ENCODE data around the gene ATP2C2. TPM values are rescaled to one million over a fixed set of nuclear protein-coding genes. Genes with fewer than 3 reads are reported as not detected.

Gene ATP2C2
- total and polyA plus RNA-seq, 2 experiments from 2014 or later, result 0.53 TPM; not detected in 1

DNA sequence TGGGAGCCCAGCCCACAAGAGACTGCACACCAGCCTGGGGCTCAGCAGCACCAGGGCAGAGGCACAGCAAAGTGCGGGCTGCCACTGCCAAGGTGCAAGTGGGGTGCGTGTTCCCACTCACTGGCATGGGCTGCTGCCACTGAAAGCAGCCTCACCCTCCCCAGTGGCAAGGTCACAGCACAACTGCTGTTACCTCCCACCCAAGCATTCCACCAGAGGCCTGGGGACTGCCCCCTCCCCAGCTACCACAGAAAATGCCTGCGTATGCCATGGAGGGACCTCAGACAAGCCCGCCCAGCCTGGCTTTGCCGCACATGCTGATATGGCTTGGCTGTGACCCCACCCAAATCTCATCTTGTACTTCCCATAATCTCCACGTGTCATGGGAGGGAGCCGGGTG lies 103.0 kb downstream of the ATP2C2 start:
- no peaks in the 10 kb centered on the region for H3K27me3 ChIP-seq
- no peaks in the 10 kb centered on the region for H3K9me3 ChIP-seq (ENCODE audit: low read depth)
- no peaks in the 10 kb centered on the region for H3K4me1 ChIP-seq (ENCODE audit: low read depth)
- H3K27ac ChIP-seq, result no peak overlapping the region
- no peak for DNase-seq (ENCODE audit: low read depth in 1 of 2, low spot score in 1 of 2)
- TF ChIP-seq CTCF (IDR thresholded peaks at IDR 0.05; ENCODE audit: low read depth, low read length), result no peak
- H3K36me3 ChIP-seq, result no peaks in the 10 kb centered on the region
- no peak overlapping the region for H3K4me3 ChIP-seq

GRCh38 chr16:84471966-84472365 lies 103.6 kb downstream of the ATP2C2 start:
- Histone ChIP-seq H3K4me3 (no peak overlapping the region), H3K27ac (no peak overlapping the region), H3K4me1 (ENCODE audit: low read depth) (no peaks in the 10 kb centered on the region), H3K9me3 (ENCODE audit: low read depth) (no peaks in the 10 kb centered on the region), H3K36me3 (no peaks in the 10 kb centered on the region), H3K27me3 (no peaks in the 10 kb centered on the region)
- no peak for TF ChIP-seq CTCF (IDR thresholded peaks at IDR 0.05; ENCODE audit: low read depth, low read length)
- no peak for DNase-seq (ENCODE audit: low read depth in 1 of 2, low spot score in 1 of 2)

- no peaks in the 10 kb centered on the region for H3K27me3 ChIP-seq
- no peak for TF ChIP-seq CTCF (IDR thresholded peaks at IDR 0.05; ENCODE audit: low read depth, low read length)
- H3K9me3 ChIP-seq (ENCODE audit: low read depth), result no peaks in the 10 kb centered on the region
- no peaks in the 10 kb centered on the region for H3K4me1 ChIP-seq (ENCODE audit: low read depth)
- no peak overlapping the region for H3K4me3 ChIP-seq
- DNase-seq (ENCODE audit: low read depth in 1 of 2, low spot score in 1 of 2), result no peak
- H3K36me3 ChIP-seq, result no peaks in the 10 kb centered on the region
- no peak overlapping the region for H3K27ac ChIP-seq
These were observed 107.4 kb downstream of the ATP2C2 start for GRCh38 chr16:84475643-84476240.

- H3K9me3 ChIP-seq (ENCODE audit: low read depth), result no peaks in the 10 kb centered on the region
- no peak for TF ChIP-seq CTCF (IDR thresholded peaks at IDR 0.05; ENCODE audit: low read depth, low read length)
- H3K36me3 ChIP-seq, result no peaks in the 10 kb centered on the region
- DNase-seq (ENCODE audit: low read depth in 1 of 2, low spot score in 1 of 2), result no peak
- no peaks in the 10 kb centered on the region for H3K4me1 ChIP-seq (ENCODE audit: low read depth)
- no peaks in the 10 kb centered on the region for H3K27me3 ChIP-seq
- H3K27ac ChIP-seq, result no peak overlapping the region
- no peak overlapping the region for H3K4me3 ChIP-seq
These were observed 108.1 kb downstream of the ATP2C2 start for GRCh38 chr16:84476401-84476800.

GRCh38 chr16:84477661-84478060 lies 109.3 kb downstream of the ATP2C2 start:
- TF ChIP-seq CTCF (IDR thresholded peaks at IDR 0.05; ENCODE audit: low read depth, low read length), result no peak
- no peak for DNase-seq (ENCODE audit: low read depth in 1 of 2, low spot score in 1 of 2)
- no peaks in the 10 kb centered on the region for H3K36me3 ChIP-seq
- no peaks in the 10 kb centered on the region for H3K27me3 ChIP-seq
- no peak overlapping the region for H3K27ac ChIP-seq
- H3K9me3 ChIP-seq (ENCODE audit: low read depth), result no peaks in the 10 kb centered on the region
- H3K4me3 ChIP-seq, result no peak overlapping the region
- no peaks in the 10 kb centered on the region for H3K4me1 ChIP-seq (ENCODE audit: low read depth)
